HG03354 (cell line): ENCODE results near the gene PRDM13.

Experiments
- ATAC-seq: cut with Tn5 transposase; IDR thresholded peaks from one replicate; pipeline ENCODE4 v1.9.1; 2021; ENCODE audit warnings: mild to moderate bottlenecking; ENCODE audit not compliant: unreplicated experiment, poor library complexity, severe bottlenecking

PRDM13 gene

GRCh38 chr6:99602520-99603420, 3.9 kb upstream of the PRDM13 start:
- ATAC-seq, result no peak

GRCh38 chr6:99603421-99604165, 3.0 kb upstream of the PRDM13 start:
- no peak for ATAC-seq

GRCh38 chr6:99604166-99605073, 2.2 kb upstream of the PRDM13 start:
- no peak for ATAC-seq

GRCh38 chr6:99605074-99605734, 1.4 kb upstream of the PRDM13 start:
- ATAC-seq, result no peak

DNA sequence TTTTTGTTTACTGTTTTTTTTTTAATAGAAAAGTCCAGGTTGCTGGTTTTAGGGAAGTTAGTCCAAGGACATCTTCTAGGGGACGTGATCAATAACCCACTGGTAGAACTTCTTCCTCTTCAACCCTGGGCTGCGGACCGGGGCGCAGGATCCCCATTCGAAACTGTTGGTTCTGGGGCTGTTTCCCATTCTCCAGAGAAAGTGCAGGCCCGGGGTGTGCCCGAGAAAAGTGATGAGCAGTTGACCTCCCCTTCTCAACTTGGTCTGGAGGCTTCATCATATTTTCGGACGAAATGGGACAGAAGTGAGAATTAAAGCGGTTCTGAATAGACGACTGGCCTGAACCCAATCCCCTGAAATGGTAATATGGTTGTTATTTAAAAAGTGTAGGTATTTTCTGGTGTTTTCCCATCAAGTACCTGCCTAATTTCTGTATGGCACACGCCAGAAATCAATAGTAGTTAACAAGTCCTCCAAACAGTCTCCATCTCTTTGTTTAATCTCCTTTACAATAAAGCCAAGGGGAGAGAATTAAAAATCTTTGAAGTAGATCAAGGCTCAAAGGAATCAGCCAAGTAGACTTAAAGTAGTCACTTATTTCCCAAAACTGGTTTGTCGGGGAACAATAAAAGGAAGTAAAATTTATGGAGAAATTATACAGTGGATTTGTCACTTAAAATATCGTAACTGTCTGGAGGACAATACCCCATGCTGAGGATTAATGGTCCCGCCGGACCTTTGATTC, 550 bp upstream of the PRDM13 start:
- no peak for ATAC-seq

- ATAC-seq, result no peak
These were observed 893 bp downstream of the PRDM13 start for GRCh38 chr6:99607416-99608036.

DNA sequence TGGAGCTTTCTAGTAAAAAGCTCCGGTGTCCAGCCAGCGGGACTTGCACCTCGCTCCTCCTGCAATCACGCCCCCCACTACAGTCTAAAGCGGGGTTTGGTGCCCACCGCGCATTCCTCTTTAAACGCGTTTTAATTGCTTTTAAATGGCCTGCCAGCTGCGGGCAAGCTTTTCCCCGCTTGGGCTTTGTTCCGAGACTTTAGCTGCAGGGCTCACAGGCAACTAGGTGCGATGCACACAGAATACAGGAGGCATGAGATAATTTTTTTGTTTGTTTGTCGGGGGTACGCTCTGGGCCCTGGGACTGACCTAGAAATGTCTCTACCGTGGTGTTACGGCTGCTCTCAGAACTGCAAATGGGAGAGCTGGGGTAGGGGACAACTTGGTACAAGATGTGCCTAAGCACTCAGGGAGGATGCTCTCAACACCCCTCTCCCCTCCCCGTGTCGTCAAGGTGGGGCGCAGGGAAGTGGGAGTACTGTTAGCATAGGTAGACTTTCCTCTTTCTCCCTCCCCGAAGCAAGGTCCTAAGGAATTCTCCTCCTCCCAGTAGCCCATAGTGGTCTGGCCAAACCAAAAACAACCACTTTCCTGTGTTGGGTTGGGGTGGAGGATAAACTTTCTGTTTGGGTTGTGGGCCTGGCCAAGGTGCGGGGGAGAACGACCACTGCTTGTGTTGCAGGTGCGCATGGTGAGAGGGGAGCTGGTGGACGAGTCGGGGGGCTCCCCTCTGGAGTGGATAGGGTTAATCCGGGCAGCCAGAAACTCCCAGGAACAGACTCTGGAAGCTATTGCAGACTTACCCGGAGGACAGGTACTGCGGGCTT, 1.6 kb downstream of the PRDM13 start:
- ATAC-seq, result no peak

- ATAC-seq, result no peak
These were observed 2.4 kb downstream of the PRDM13 start for GRCh38 chr6:99608886-99609482.

- no peak for ATAC-seq
These were observed 3.4 kb downstream of the PRDM13 start for GRCh38 chr6:99609905-99610489.

GRCh38 chr6:99611148-99611547, 4.5 kb downstream of the PRDM13 start:
- peak; percentile 57 for ATAC-seq

DNA sequence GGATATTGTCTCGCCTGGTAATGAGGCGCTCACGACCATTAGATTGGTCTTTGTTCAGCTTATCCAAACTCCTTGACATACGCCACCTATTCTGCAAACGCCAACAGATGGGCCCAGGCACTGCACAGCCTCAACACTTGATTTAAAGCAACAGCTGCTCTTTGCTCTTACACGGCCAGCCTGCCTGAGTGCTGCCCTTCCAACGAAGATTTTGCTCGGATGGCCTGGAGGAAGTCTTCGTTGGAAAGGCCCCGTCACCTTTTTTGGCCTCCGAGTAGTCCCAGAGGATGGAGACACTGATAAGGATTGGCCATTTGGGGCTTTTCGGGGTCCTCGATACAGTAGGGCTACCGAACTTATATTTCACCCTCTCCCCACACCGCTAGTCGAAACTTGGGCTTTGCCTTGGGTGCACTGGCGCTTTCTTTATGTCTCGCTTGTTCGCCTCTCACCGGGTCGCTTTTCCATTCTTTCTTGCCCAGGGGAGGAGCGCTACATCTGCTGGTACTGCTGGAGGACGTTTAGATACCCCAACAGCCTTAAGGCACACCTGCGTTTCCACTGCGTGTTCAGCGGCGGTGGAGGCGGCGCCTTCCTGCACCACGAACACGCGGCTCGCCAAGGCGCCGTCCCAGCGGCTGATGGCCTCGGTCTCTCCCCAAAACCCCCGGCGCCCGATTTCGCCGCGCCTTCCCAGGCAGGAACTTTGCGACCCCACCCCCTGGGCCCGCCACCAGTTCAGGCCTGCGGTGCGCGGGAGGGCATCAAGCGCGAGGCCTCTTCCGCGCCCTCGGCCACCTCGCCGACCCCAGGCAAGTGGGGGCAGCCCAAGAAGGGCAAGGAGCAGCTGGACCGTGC, 6.1 kb downstream of the PRDM13 start:
- no peak for ATAC-seq

DNA sequence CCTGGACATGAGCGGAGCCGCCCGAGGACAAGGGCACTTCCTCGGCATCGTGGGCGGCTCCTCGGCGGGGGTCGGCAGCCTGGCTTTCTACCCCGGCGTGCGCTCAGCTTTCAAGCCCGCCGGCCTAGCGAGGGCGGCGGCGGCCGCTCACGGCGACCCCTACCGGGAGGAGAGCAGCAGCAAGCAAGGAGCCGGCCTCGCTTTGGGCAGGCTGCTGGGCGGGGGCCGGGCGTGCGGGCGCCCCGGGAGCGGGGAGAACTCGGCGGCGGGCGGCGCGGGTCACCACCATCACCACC, 6.7 kb downstream of the PRDM13 start:
- ATAC-seq, result peak; percentile 60

DNA sequence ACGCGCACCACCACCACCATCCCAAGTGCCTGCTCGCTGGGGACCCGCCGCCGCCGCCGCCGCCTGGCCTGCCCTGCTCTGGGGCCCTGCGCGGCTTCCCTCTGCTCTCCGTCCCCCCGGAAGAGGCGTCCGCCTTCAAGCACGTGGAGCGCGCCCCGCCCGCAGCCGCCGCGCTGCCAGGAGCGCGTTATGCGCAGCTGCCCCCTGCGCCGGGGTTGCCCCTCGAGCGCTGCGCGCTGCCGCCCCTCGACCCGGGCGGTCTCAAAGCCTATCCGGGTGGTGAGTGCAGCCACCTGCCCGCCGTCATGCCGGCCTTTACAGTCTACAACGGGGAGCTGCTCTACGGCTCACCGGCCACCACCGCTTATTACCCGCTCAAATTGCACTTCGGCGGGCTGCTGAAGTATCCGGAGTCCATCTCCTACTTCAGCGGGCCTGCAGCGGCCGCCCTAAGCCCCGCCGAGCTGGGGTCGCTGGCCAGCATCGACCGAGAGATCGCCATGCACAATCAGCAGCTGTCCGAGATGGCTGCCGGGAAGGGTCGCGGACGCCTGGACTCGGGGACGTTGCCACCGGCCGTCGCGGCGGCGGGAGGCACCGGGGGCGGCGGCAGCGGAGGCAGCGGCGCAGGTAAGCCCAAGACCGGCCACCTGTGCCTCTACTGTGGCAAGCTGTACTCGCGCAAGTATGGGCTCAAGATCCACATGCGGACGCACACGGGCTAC, 7.2 kb downstream of the PRDM13 start:
- peak; percentile 48 for ATAC-seq

DNA sequence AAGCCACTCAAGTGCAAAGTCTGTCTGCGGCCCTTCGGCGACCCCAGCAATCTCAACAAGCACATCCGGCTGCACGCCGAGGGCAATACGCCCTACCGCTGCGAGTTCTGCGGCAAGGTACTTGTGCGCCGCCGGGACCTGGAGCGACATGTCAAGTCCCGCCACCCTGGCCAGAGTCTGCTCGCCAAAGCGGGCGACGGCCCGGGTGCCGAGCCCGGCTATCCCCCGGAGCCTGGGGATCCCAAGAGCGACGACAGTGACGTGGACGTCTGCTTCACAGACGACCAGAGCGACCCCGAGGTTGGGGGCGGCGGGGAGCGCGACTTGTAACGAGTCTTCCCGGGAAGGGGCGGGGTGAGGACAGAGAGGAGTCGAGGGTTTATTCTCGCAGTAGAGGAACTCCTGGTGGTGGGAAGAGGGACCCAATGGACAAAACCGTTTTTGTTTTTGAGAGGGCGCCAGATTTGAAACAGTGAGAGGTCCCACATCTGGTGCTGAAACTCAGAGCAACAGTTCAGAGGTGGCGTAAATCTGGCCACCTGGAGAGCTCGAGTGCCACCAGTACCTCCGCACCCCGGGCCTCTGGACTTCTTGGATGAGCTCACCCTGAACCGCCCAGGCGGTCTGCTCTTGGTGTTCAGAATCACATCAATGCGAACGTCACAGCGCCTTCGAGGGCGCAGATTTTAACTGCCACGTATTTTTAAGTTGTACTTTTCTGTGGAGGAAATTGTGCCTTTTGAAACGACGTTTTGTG, 8.0 kb downstream of the PRDM13 start:
- ATAC-seq, result peak; percentile 32

- no peak for ATAC-seq
These were observed 10.5 kb downstream of the PRDM13 start for GRCh38 chr6:99617131-99617530.
